Skeletal muscle cell (primary cell): ENCODE measurements around the gene ARHGDIB.

Source experiments
- DNase-seq: peaks from one replicate; pipeline ENCODE4 v3.0.0-alpha.2; 2010; ENCODE audit warnings: low read depth
- H3K4me3 ChIP-seq: 2 replicates; pipeline ENCODE4 v1.5.1; 2011; ENCODE audit warnings: low read depth, mild to moderate bottlenecking, control low read depth, low read length, moderate library complexity

The ARHGDIB gene

GRCh38 chr12:14961466-14962152, at the start of gene ARHGDIB:
ARHGDIB (minus strand) TSS chr12:14961601; CDS start chr12:14950712, 10,889 bp downstream.
- DNase-seq = no peak
- peak within 1 kb of the TSS; percentile 32 for H3K4me3 ChIP-seq

- H3K4me3 ChIP-seq = no peak overlapping the region
- no peak for DNase-seq
Observed at GRCh38 chr12:15011162-15011561, 49.8 kb upstream of the ARHGDIB start.

- no peak for DNase-seq
- no peak overlapping the region for H3K4me3 ChIP-seq
Observed at GRCh38 chr12:15007551-15007950, 46.1 kb upstream of the ARHGDIB start.

GRCh38 chr12:15005064-15005463, 43.7 kb upstream of the ARHGDIB start:
- DNase-seq = no peak

GRCh38 chr12:15004421-15004820, 43.0 kb upstream of the ARHGDIB start:
- DNase-seq = no peak
- no peak overlapping the region for H3K4me3 ChIP-seq

More at GRCh38 chr12:15005064-15005463, 43.7 kb upstream of the ARHGDIB start:
- no peak overlapping the region for H3K4me3 ChIP-seq

- no peak for DNase-seq
- no peak overlapping the region for H3K4me3 ChIP-seq
Observed at GRCh38 chr12:15001733-15002382, 40.5 kb upstream of the ARHGDIB start.

GRCh38 chr12:15000575-15000974, 39.2 kb upstream of the ARHGDIB start:
- H3K4me3 ChIP-seq = no peak overlapping the region
- no peak for DNase-seq

GRCh38 chr12:14999695-15000365, 38.4 kb upstream of the ARHGDIB start:
- no peak overlapping the region for H3K4me3 ChIP-seq
- no peak for DNase-seq

- DNase-seq = no peak
- H3K4me3 ChIP-seq = no peak overlapping the region
Observed at GRCh38 chr12:14999021-14999694, 37.8 kb upstream of the ARHGDIB start.

GRCh38 chr12:14997998-14998397, 36.6 kb upstream of the ARHGDIB start:
- no peak overlapping the region for H3K4me3 ChIP-seq
- DNase-seq = no peak

GRCh38 chr12:14995583-14996425, 34.4 kb upstream of the ARHGDIB start:
- no peak overlapping the region for H3K4me3 ChIP-seq
- no peak for DNase-seq

- no peak for DNase-seq
- no peak overlapping the region for H3K4me3 ChIP-seq
Observed at GRCh38 chr12:14994610-14995009, 33.2 kb upstream of the ARHGDIB start.

- H3K4me3 ChIP-seq = no peak overlapping the region
- DNase-seq = no peak
Observed at GRCh38 chr12:14993537-14994266, 32.3 kb upstream of the ARHGDIB start.

GRCh38 chr12:14993117-14993516, 31.7 kb upstream of the ARHGDIB start:
- H3K4me3 ChIP-seq = no peak overlapping the region
- DNase-seq = no peak

- H3K4me3 ChIP-seq = no peak overlapping the region
- DNase-seq = no peak
Observed at GRCh38 chr12:14992673-14993072, 31.3 kb upstream of the ARHGDIB start.

- no peak overlapping the region for H3K4me3 ChIP-seq
- DNase-seq = no peak
Observed at GRCh38 chr12:14991069-14991468, 29.7 kb upstream of the ARHGDIB start.

GRCh38 chr12:14989790-14990189, 28.4 kb upstream of the ARHGDIB start:
- no peak for DNase-seq
- no peak overlapping the region for H3K4me3 ChIP-seq

GRCh38 chr12:14988035-14988434, 26.6 kb upstream of the ARHGDIB start:
- DNase-seq = no peak
- no peak overlapping the region for H3K4me3 ChIP-seq

- no peak for DNase-seq
- no peak overlapping the region for H3K4me3 ChIP-seq
Observed at GRCh38 chr12:14986449-14986848, 25.0 kb upstream of the ARHGDIB start.
